Adrenal gland (tissue), 5 donors: ENCODE measurements around the gene STRA6.

ENCODE experiments used
- POLR2A ChIP-seq, 2 donors: fragments of 450-650 bp; IDR thresholded peaks; one replicate each; pipeline ENCODE4 v1.6.1; 2017; ENCODE audit warnings: antibody characterized with exemption in 2 of 2, mild to moderate bottlenecking in 2 of 2, moderate library complexity in 1 of 2
- TF ChIP-seq, protein P1 (sequence below), 6 experiments: fragments of 450-650 bp in 4 of 6; fragments of 200-600 bp in 2 of 6; sonication (generic) in 1 of 6; IDR thresholded peaks; 1 replicate in 5 of 6; 2 replicates in 1 of 6; pipeline versions ENCODE4 v1.5.1 to v1.8.0; 2016 to 2021; ENCODE audit warnings: antibody characterized with exemption in 6 of 6, mild to moderate bottlenecking in 2 of 6, moderate library complexity in 1 of 6
- donor health status: DM: no; HTN: no; CAD: no.

DNA sequence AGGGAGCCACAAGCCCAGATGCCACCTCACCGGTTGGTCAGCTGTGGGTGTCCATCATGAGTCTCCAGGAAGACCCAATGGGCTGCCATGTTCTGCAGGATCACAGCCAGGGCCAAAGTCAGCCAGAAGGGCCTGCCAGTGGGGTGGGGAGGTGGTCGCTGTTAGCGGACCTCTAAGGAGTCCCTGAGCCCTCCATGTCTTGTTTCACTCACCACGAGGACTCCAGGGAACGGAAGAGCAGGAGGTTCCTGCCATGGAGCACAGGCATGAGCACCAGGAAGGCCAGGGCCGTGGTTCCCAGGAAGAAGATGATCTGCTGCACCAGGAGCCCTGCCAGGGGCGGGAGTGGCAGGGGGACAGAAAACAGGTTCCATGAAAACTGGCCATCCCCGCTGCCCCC, 20.5 kb downstream of the STRA6 start:
- TF ChIP-seq, protein P1, sequence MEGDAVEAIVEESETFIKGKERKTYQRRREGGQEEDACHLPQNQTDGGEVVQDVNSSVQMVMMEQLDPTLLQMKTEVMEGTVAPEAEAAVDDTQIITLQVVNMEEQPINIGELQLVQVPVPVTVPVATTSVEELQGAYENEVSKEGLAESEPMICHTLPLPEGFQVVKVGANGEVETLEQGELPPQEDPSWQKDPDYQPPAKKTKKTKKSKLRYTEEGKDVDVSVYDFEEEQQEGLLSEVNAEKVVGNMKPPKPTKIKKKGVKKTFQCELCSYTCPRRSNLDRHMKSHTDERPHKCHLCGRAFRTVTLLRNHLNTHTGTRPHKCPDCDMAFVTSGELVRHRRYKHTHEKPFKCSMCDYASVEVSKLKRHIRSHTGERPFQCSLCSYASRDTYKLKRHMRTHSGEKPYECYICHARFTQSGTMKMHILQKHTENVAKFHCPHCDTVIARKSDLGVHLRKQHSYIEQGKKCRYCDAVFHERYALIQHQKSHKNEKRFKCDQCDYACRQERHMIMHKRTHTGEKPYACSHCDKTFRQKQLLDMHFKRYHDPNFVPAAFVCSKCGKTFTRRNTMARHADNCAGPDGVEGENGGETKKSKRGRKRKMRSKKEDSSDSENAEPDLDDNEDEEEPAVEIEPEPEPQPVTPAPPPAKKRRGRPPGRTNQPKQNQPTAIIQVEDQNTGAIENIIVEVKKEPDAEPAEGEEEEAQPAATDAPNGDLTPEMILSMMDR (IDR thresholded peaks at IDR 0.05): no peak
- TF ChIP-seq POLR2A (IDR thresholded peaks at IDR 0.05): no peak
